ENCODE data around the gene TSPAN9. TPM values are rescaled to one million over a fixed set of nuclear protein-coding genes. Genes with fewer than 3 reads are reported as not detected.

Gene TSPAN9
- total RNA-seq, 4 donors from 2014 or later = 27.8 to 47.2 (median 34.3) TPM

DNA sequence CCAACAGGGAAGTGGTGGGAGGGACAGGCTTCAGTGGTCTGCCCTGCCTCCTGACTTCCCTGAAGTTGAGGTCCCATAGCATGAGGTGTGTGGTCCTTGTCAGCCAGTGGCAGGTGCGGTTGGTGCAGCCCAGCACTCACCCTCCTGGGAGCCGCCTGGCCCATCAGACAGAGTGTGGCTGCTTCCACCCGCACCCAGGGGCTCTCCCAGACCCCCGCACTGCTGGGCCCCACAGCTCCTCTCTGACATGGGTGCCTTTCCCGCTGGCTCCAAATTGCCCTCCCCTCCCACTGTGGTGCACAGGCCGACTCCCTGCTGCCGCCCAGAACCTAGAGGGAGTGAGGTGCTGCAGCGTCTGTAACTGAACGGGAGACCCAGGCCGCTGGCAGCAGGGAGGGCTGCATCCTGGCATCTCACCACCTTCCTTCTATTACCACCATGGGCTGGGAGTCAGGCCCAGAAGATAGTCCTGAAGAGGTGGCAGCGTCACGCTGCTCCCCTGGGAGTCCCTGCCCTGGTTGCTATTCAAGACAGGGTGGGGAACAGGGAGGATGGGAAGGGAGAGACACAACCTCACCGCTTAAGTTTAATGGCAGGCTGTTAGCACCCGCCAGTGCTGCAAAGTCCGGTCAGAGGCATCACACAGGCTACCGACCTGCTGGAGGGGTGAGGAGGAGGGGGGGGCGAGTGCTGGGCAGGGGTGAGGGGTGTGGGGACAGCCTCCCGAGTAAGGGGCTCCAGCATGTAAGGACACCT is 233.3 kb downstream of the TSPAN9 start:
- DNase-seq (ENCODE audit: low spot score in 2 of 2) = no peak
- 73% methylated on average over 16 of the region's 18 CpGs for WGBS
- TF ChIP-seq, protein P1, sequence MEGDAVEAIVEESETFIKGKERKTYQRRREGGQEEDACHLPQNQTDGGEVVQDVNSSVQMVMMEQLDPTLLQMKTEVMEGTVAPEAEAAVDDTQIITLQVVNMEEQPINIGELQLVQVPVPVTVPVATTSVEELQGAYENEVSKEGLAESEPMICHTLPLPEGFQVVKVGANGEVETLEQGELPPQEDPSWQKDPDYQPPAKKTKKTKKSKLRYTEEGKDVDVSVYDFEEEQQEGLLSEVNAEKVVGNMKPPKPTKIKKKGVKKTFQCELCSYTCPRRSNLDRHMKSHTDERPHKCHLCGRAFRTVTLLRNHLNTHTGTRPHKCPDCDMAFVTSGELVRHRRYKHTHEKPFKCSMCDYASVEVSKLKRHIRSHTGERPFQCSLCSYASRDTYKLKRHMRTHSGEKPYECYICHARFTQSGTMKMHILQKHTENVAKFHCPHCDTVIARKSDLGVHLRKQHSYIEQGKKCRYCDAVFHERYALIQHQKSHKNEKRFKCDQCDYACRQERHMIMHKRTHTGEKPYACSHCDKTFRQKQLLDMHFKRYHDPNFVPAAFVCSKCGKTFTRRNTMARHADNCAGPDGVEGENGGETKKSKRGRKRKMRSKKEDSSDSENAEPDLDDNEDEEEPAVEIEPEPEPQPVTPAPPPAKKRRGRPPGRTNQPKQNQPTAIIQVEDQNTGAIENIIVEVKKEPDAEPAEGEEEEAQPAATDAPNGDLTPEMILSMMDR (IDR thresholded peaks at IDR 0.05) = no peak
- TF ChIP-seq EP300 (IDR thresholded peaks at IDR 0.05) = no peak
- no peak for TF ChIP-seq POLR2A (IDR thresholded peaks at IDR 0.05)
- TF ChIP-seq POLR2AphosphoS5 (IDR thresholded peaks at IDR 0.05) = no peak
- H3K9me3 ChIP-seq = no peaks in the 10 kb centered on the region
- no peak overlapping the region for H3K4me3 ChIP-seq
- H3K27ac ChIP-seq = no peak overlapping the region
- peaks cover 7% of the 10 kb centered on the region for H3K27me3 ChIP-seq
- H3K4me1 ChIP-seq = peaks cover 40% of the 10 kb centered on the region
- no peaks in the 10 kb centered on the region for H3K36me3 ChIP-seq

DNA sequence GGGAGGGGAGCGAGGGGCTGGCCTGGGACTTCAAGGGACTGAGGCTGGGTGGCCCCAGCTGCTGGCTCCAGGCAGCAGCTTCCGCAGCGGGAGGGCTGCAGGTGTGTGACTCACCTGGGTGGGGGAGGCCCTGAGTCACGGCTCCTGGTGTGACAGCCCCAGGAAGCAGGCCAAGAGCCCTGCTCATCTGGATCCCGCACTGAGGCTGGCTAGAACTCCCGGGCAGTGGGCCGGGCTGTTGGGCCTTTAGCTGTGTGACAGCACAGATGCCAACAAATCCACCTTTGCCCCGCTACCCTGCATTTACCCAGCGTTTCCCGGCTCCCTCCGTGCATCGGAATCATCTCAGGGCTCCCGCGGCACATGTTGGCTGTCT is 233.8 kb downstream of the TSPAN9 start:
- peaks cover 7% of the 10 kb centered on the region for H3K27me3 ChIP-seq
- H3K4me1 ChIP-seq = peaks cover 45% of the 10 kb centered on the region
- H3K36me3 ChIP-seq = no peaks in the 10 kb centered on the region
- 47% methylated on average over 10 of the region's 14 CpGs for WGBS
- no peak for TF ChIP-seq POLR2AphosphoS5 (IDR thresholded peaks at IDR 0.05)
- no peak for TF ChIP-seq POLR2A (IDR thresholded peaks at IDR 0.05)
- no peak for TF ChIP-seq EP300 (IDR thresholded peaks at IDR 0.05)
- TF ChIP-seq, protein P1 (IDR thresholded peaks at IDR 0.05) = no peak
- H3K9me3 ChIP-seq = no peaks in the 10 kb centered on the region
- DNase-seq (ENCODE audit: low spot score in 2 of 2) = no peak
- no peak overlapping the region for H3K27ac ChIP-seq
- H3K4me3 ChIP-seq = no peak overlapping the region

DNA sequence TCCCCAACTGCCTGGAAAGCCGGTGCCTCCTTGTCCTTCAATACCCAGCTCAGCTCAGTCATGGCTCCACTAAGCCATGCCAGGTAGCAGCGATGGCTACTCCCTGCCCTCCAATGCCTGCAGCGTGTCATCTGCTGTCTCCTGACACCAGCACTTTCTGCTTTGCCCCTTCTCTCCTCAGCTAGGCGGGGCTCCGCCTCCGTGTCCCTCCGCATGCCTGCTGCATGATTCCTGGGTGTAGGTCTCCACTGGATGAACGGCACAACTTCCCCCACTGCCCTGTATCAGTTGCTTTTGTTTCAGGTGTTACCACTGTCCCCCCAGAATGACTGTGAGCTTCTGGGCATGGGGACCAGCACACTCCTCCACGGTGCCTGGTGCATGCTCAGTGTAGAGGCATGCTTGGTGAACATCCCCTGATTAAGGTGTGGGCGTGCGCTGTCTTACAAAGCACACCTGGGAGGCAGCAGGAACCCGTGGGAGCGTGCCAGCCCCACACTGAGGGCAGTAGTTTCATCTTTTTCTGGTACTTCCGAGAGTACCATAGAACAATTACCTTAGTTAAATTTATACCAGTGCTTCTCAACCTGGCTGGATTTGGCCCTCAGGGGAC is 234.4 kb downstream of the TSPAN9 start:
- Histone ChIP-seq H3K4me1 (peaks cover 45% of the 10 kb centered on the region), H3K27ac (no peak overlapping the region), H3K36me3 (no peaks in the 10 kb centered on the region), H3K9me3 (no peaks in the 10 kb centered on the region), H3K27me3 (peaks cover 7% of the 10 kb centered on the region), H3K4me3 (no peak overlapping the region)
- TF ChIP-seq POLR2AphosphoS5 (IDR thresholded peaks at IDR 0.05) (no peak), EP300 (IDR thresholded peaks at IDR 0.05) (no peak), POLR2A (IDR thresholded peaks at IDR 0.05) (no peak)
- TF ChIP-seq, protein P1 (IDR thresholded peaks at IDR 0.05) = no peak
- no peak for DNase-seq (ENCODE audit: low spot score in 2 of 2)
- WGBS = 61% methylated on average over 14 of the region's 14 CpGs

- Histone ChIP-seq H3K4me3 (no peak overlapping the region), H3K4me1 (peaks cover 45% of the 10 kb centered on the region), H3K36me3 (no peaks in the 10 kb centered on the region), H3K27me3 (peaks cover 7% of the 10 kb centered on the region), H3K27ac (no peak overlapping the region), H3K9me3 (no peaks in the 10 kb centered on the region)
- 58% methylated on average over 13 of the region's 13 CpGs for WGBS
- no peak for DNase-seq (ENCODE audit: low spot score in 2 of 2)
- no peak for TF ChIP-seq POLR2A (IDR thresholded peaks at IDR 0.05)
- no peak for TF ChIP-seq POLR2AphosphoS5 (IDR thresholded peaks at IDR 0.05)
- no peak for TF ChIP-seq EP300 (IDR thresholded peaks at IDR 0.05)
- TF ChIP-seq, protein P1 (IDR thresholded peaks at IDR 0.05) = no peak
Measured at GRCh38 chr12:3313066-3313465, 235.9 kb downstream of the TSPAN9 start.

Data from suprapubic skin (tissue), 4 donors.